SK-N-SH (cell line): ENCODE measurements around the gene TBC1D5. TPM values are rescaled to one million over a fixed set of nuclear protein-coding genes. Genes with fewer than 3 reads are reported as not detected.

Experiments
- CTCF ChIA-PET: fragments of 300-600, 350-600 bp; formaldehyde crosslinking; extraction: SDS; loops from one replicate; lab custom pipeline; 2021; lab: Yijun Ruan, JAX
- POLR2A ChIA-PET: fragments of 350-600 bp; sonication (Branson Sonifier 250); formaldehyde crosslinking; extraction: SDS; loops from one replicate; lab custom pipeline; 2020; ENCODE audit warnings: antibody characterized with exemption, inconsistent platforms; lab: Yijun Ruan, JAX
- DNase-seq: peaks from one replicate; pipeline ENCODE4 v3.0.0; 2012
- H2AFZ ChIP-seq: fragments of 200-600 bp; sonication (generic); 2 replicates; pipeline ENCODE4 v1.8.1; 2016; ENCODE audit warnings: antibody characterized with exemption, mild to moderate bottlenecking, low read depth
- H3F3A ChIP-seq: fragments of 200-600 bp; sonication (generic); replicated peaks from 2 replicates; pipeline ENCODE3; 2016; ENCODE audit warnings: antibody characterized with exemption, mild to moderate bottlenecking; ENCODE audit not compliant: insufficient read depth
- H3K27ac ChIP-seq, 2 experiments: fragments of 200-500 bp in 1 of 2; fragments of 200-600 bp in 1 of 2; sonication (Bioruptor generic) in 1 of 2; sonication (generic), shearing (Covaris generic) in 1 of 2; 2 replicates each; pipeline versions ENCODE4 v1.5.1 to v1.6.1; 2014 to 2016; ENCODE audit warnings: low read depth in 2 of 2, inconsistent platforms in 1 of 2, low read length in 1 of 2, mild to moderate bottlenecking in 1 of 2, mixed read lengths in 1 of 2
- H3K27me3 ChIP-seq: fragments of 200-600 bp; sonication (generic), shearing (Covaris generic); 2 replicates; pipeline ENCODE4 v1.6.1; 2016; ENCODE audit warnings: mixed run types; ENCODE audit not compliant: insufficient read depth
- H3K36me3 ChIP-seq, 2 experiments: fragments of 200-500 bp in 1 of 2; fragments of 200-600 bp in 1 of 2; sonication (Bioruptor generic) in 1 of 2; sonication (generic) in 1 of 2; replicated peaks in 1 of 2; 2 replicates each; pipeline versions ENCODE3 to v1.5.1; 2014 to 2016; ENCODE audit warnings: low read length in 1 of 2, mild to moderate bottlenecking in 1 of 2; ENCODE audit not compliant: insufficient read depth in 2 of 2, control insufficient read depth in 1 of 2
- H3K4me1 ChIP-seq, 2 experiments: fragments of 200-500 bp in 1 of 2; fragments of 200-600 bp in 1 of 2; sonication (Bioruptor generic) in 1 of 2; sonication (generic), shearing (Covaris generic) in 1 of 2; 2 replicates each; pipeline versions ENCODE4 v1.5.1 to v1.6.1; 2014 to 2016; ENCODE audit warnings: low read depth in 1 of 2, low read length in 1 of 2, mixed run types in 1 of 2; ENCODE audit not compliant: insufficient read depth in 2 of 2, control insufficient read depth in 1 of 2
- H3K4me2 ChIP-seq: fragments of 200-600 bp; sonication (generic), shearing (Covaris generic); 2 replicates; pipeline ENCODE4 v1.6.1; 2017; ENCODE audit warnings: mixed run types
- H3K4me3 ChIP-seq, 2 experiments: fragments of 200-500 bp in 1 of 2; fragments of 200-600 bp in 1 of 2; sonication (Bioruptor generic) in 1 of 2; sonication (generic), shearing (Covaris generic) in 1 of 2; 2 replicates each; pipeline versions ENCODE4 v1.5.1 to v1.8.1; 2014 to 2016; ENCODE audit warnings: low read depth in 2 of 2, inconsistent platforms in 1 of 2, low read length in 1 of 2, mild to moderate bottlenecking in 1 of 2, mixed read lengths in 1 of 2, moderate library complexity in 1 of 2
- H3K79me2 ChIP-seq: fragments of 200-600 bp; sonication (generic); 2 replicates; pipeline ENCODE4 v1.8.1; 2017; ENCODE audit warnings: mild to moderate bottlenecking; ENCODE audit not compliant: insufficient read depth
- H3K9ac ChIP-seq: fragments of 200-600 bp; sonication (generic); 2 replicates; pipeline ENCODE4 v1.6.1; 2017; ENCODE audit warnings: mixed run types
- H3K9me2 ChIP-seq: fragments of 200-600 bp; sonication (generic); 2 replicates; pipeline ENCODE4 v1.6.1; 2017; ENCODE audit warnings: mixed run types
- H3K9me3 ChIP-seq: fragments of 200-600 bp; sonication (generic); 2 replicates; pipeline ENCODE4 v1.6.1; 2017; ENCODE audit warnings: mixed run types, mild to moderate bottlenecking, moderate library complexity
- H4K20me1 ChIP-seq: fragments of 200-600 bp; sonication (generic); 2 replicates; pipeline ENCODE4 v1.6.1; 2017; ENCODE audit warnings: mild to moderate bottlenecking, mixed run types; ENCODE audit not compliant: insufficient read depth
- FOXJ3 ChIP-seq: sonication (generic); formaldehyde crosslinking; IDR thresholded peaks from 2 replicates; pipeline ENCODE4 v1.5.1; 2020; ENCODE audit warnings: mild to moderate bottlenecking, missing genetic modification reagents
- GABPA ChIP-seq: IDR thresholded peaks from 2 replicates; pipeline ENCODE4 v1.4.0; 2012; ENCODE audit warnings: low read depth, mild to moderate bottlenecking
- GATA2 ChIP-seq: sonication (generic); formaldehyde crosslinking; IDR thresholded peaks from 2 replicates; pipeline ENCODE4 v1.5.0; 2020; ENCODE audit warnings: mild to moderate bottlenecking, missing genetic modification reagents
- MEF2A ChIP-seq: IDR thresholded peaks from 2 replicates; pipeline ENCODE4 v1.4.0; 2012; ENCODE audit warnings: low read depth, borderline replicate concordance
- MXI1 ChIP-seq: IDR thresholded peaks from 2 replicates; pipeline ENCODE4 v1.6.1; 2012; ENCODE audit warnings: mild to moderate bottlenecking, low read depth, low read length, improper control_type of control experiment
- NRF1 ChIP-seq: IDR thresholded peaks from 2 replicates; pipeline ENCODE4 v1.6.1; 2012; ENCODE audit warnings: low read depth, mild to moderate bottlenecking, low read length
- RCOR1 ChIP-seq: fragments of 150-350 bp; IDR thresholded peaks from 2 replicates; pipeline ENCODE4 v1.6.1; 2017; ENCODE audit warnings: antibody characterized with exemption, low read length
- RXRA ChIP-seq: IDR thresholded peaks from 2 replicates; pipeline ENCODE4 v1.4.0; 2012; ENCODE audit warnings: low read depth, mild to moderate bottlenecking, borderline replicate concordance
- USF1 ChIP-seq: IDR thresholded peaks from 2 replicates; pipeline ENCODE4 v1.4.0; 2012; ENCODE audit warnings: low read depth, borderline replicate concordance
- YY1 ChIP-seq: IDR thresholded peaks from 2 replicates; pipeline ENCODE4 v1.4.0; 2012; ENCODE audit warnings: low read depth, mild to moderate bottlenecking
- WGBS: methylation state at CpG from one replicate; pipeline ENCODE4 v1.1.6; 2017; ENCODE audit warnings: low lambda C conversion rate; 5-methylcytosine and 5-hydroxymethylcytosine counted together
- polyA plus RNA-seq, 3 experiments: library from polyadenylated mRNA; depleted of rRNA; stranded (reverse); fragments of >200 nt; gene quantifications; 2 replicates each; pipeline ENCODE4 v1.2.3, GENCODE V29; 2012
- TF ChIP-seq, protein P1 (sequence below): IDR thresholded peaks from 2 replicates; pipeline ENCODE4; 2012

Gene TBC1D5
- polyA plus RNA-seq, 1 of the 3 experiments (the other 2 are of a cell fraction): 19.5 TPM

- CTCF ChIA-PET: no interaction called here
- WGBS: 62% methylated on average over 3 of the region's 3 CpGs
These were observed 627.2 kb downstream of the TBC1D5 start for GRCh38 chr3:17115186-17115585.

GRCh38 chr3:17111586-17111985 is 630.8 kb downstream of the TBC1D5 start:
- no peaks in the 10 kb centered on the region for H3F3A ChIP-seq
- no peaks in the 10 kb centered on the region for H3K79me2 ChIP-seq
- no peak overlapping the region for H3K4me3 ChIP-seq
- no peaks in the 10 kb centered on the region for H3K9me3 ChIP-seq
- no peaks in the 10 kb centered on the region for H3K36me3 ChIP-seq
- no peaks in the 10 kb centered on the region for H4K20me1 ChIP-seq
- H3K9me2 ChIP-seq: no peaks in the 10 kb centered on the region
- no peak overlapping the region for H3K9ac ChIP-seq
- H3K4me1 ChIP-seq: no peaks in the 10 kb centered on the region; a peak in 1 of 4 replicates
- CTCF ChIA-PET: no interaction called here
- WGBS: 73% methylated on average over 3 of the region's 3 CpGs
- H2AFZ ChIP-seq: no peak overlapping the region
- no peaks in the 10 kb centered on the region for H3K27me3 ChIP-seq
- H3K4me2 ChIP-seq: no peak overlapping the region
- TF ChIP-seq RCOR1 (no peak), YY1 (no peak), GATA2 (CRISPR knock-in tag) (no peak), RXRA (no peak), NRF1 (no peak), MXI1 (no peak), USF1 (no peak), MEF2A (no peak), GABPA (no peak)
- TF ChIP-seq, protein P1, sequence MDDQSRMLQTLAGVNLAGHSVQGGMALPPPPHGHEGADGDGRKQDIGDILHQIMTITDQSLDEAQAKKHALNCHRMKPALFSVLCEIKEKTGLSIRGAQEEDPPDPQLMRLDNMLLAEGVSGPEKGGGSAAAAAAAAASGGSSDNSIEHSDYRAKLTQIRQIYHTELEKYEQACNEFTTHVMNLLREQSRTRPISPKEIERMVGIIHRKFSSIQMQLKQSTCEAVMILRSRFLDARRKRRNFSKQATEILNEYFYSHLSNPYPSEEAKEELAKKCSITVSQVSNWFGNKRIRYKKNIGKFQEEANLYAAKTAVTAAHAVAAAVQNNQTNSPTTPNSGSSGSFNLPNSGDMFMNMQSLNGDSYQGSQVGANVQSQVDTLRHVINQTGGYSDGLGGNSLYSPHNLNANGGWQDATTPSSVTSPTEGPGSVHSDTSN: no peak
- POLR2A ChIA-PET: no interaction called here
- no peak for DNase-seq
- H3K27ac ChIP-seq: no peak overlapping the region

More at GRCh38 chr3:17115186-17115585, 627.2 kb downstream of the TBC1D5 start:
- Histone ChIP-seq H3K27me3 (no peaks in the 10 kb centered on the region), H3K9me3 (no peaks in the 10 kb centered on the region), H3F3A (no peaks in the 10 kb centered on the region), H3K36me3 (no peaks in the 10 kb centered on the region), H3K9ac (no peak overlapping the region), H3K4me1 (no peaks in the 10 kb centered on the region; a peak in 1 of 4 replicates), H3K79me2 (no peaks in the 10 kb centered on the region), H3K27ac (no peak overlapping the region), H4K20me1 (no peaks in the 10 kb centered on the region), H2AFZ (no peak overlapping the region), H3K4me3 (no peak overlapping the region), H3K4me2 (no peak overlapping the region), H3K9me2 (no peaks in the 10 kb centered on the region)
- no peak for DNase-seq
- no peak for TF ChIP-seq FOXJ3
- POLR2A ChIA-PET: no interaction called here
